DND-41 (cell line): ENCODE results near the gene DAB1.

Experiments
- ATAC-seq: fragments of 200-7000 bp; cut with Tn5 transposase; 3 replicates; pipeline ENCODE4 v1.9.1; 2021; ENCODE audit warnings: low read depth; ENCODE audit not compliant: insufficient read depth
- DNase-seq: peaks from one replicate; pipeline ENCODE4 v3.0.0-alpha.2; 2020
- H2AFZ ChIP-seq: 2 replicates; pipeline ENCODE4 v1.6.0; 2012; ENCODE audit warnings: low read depth, low read length
- H3K27ac ChIP-seq: 2 replicates; pipeline ENCODE4 v1.5.1; 2012; ENCODE audit warnings: low read length, inconsistent platforms
- H3K27me3 ChIP-seq: fragments of 200-600 bp; sonication (generic); 2 replicates; pipeline ENCODE4 v1.6.0; 2012; ENCODE audit warnings: low read length, mild to moderate bottlenecking, inconsistent platforms; ENCODE audit not compliant: insufficient read depth, poor library complexity
- H3K36me3 ChIP-seq: 2 replicates; pipeline ENCODE4 v1.5.1; 2012; ENCODE audit warnings: low read length, inconsistent platforms; ENCODE audit not compliant: insufficient read depth
- H3K4me1 ChIP-seq: 2 replicates; pipeline ENCODE4 v1.5.1; 2012; ENCODE audit warnings: mild to moderate bottlenecking, low read length; ENCODE audit not compliant: insufficient read depth
- H3K4me2 ChIP-seq: 2 replicates; pipeline ENCODE4 v1.6.0; 2012; ENCODE audit warnings: mild to moderate bottlenecking, moderate library complexity, low read length, inconsistent platforms; ENCODE audit not compliant: insufficient read depth
- H3K4me3 ChIP-seq, 2 experiments: fragments of 200-600 bp in 1 of 2; shearing (Covaris generic) in 1 of 2; 2 replicates each; pipeline ENCODE4 v1.5.1; 2012 to 2016; ENCODE audit warnings: inconsistent platforms in 2 of 2, low read length in 2 of 2, mild to moderate bottlenecking in 2 of 2, low read depth in 1 of 2, moderate library complexity in 1 of 2
- H3K79me2 ChIP-seq: 2 replicates; pipeline ENCODE4 v1.6.0; 2012; ENCODE audit warnings: low read length, inconsistent platforms; ENCODE audit not compliant: insufficient read depth
- H3K9ac ChIP-seq: 2 replicates; pipeline ENCODE4 v1.6.0; 2012; ENCODE audit warnings: low read depth, mild to moderate bottlenecking, inconsistent platforms, low read length, moderate library complexity
- H3K9me3 ChIP-seq: 2 replicates; pipeline ENCODE4 v1.5.1; 2012; ENCODE audit warnings: low read length, moderate library complexity, mild to moderate bottlenecking, inconsistent platforms; ENCODE audit not compliant: insufficient read depth, severe bottlenecking
- H4K20me1 ChIP-seq: 2 replicates; pipeline ENCODE4 v1.6.0; 2012; ENCODE audit warnings: low read length; ENCODE audit not compliant: insufficient read depth
- CTCF ChIP-seq: IDR thresholded peaks from 2 replicates; pipeline ENCODE4 v1.5.1; 2012; ENCODE audit warnings: borderline replicate concordance, low read length, moderate library complexity, mild to moderate bottlenecking; ENCODE audit not compliant: poor library complexity, severe bottlenecking; ENCODE audit errors: extremely low read depth
- EZH2 ChIP-seq: IDR thresholded peaks from 3 replicates; pipeline ENCODE4 v1.6.1; 2012; ENCODE audit warnings: borderline replicate concordance, low read depth, mild to moderate bottlenecking, moderate library complexity, low read length, inconsistent platforms; ENCODE audit not compliant: severe bottlenecking

Gene DAB1

GRCh38 chr1:57132993-57133622, 290.8 kb downstream of the DAB1 start:
- Histone ChIP-seq H3K4me2 (no peak overlapping the region), H3K27ac (no peak overlapping the region)

GRCh38 chr1:57131701-57132394, 292.0 kb downstream of the DAB1 start:
- DNase-seq (no peak), ATAC-seq (no peak)
- Histone ChIP-seq H3K4me1 (no peaks in the 10 kb centered on the region), H3K79me2 (no peaks in the 10 kb centered on the region), H2AFZ (no peak overlapping the region), H3K36me3 (no peaks in the 10 kb centered on the region), H3K27ac (no peak overlapping the region), H3K4me2 (no peak overlapping the region), H3K9me3 (no peaks in the 10 kb centered on the region), H3K4me3 (no peak overlapping the region), H4K20me1 (no peaks in the 10 kb centered on the region), H3K27me3 (no peaks in the 10 kb centered on the region), H3K9ac (no peak overlapping the region)
- TF ChIP-seq EZH2 (no peak), CTCF (no peak)

More at GRCh38 chr1:57132993-57133622, 290.8 kb downstream of the DAB1 start:
- Histone ChIP-seq H3K4me1 (no peaks in the 10 kb centered on the region), H3K9ac (no peak overlapping the region), H3K79me2 (no peaks in the 10 kb centered on the region), H4K20me1 (no peaks in the 10 kb centered on the region), H3K9me3 (no peaks in the 10 kb centered on the region), H3K27me3 (no peaks in the 10 kb centered on the region), H2AFZ (no peak overlapping the region), H3K36me3 (no peaks in the 10 kb centered on the region), H3K4me3 (no peak overlapping the region)
- no peak for DNase-seq
- no peak for ATAC-seq
- TF ChIP-seq CTCF (no peak), EZH2 (no peak)

- TF ChIP-seq EZH2 = no peak
- no peak for TF ChIP-seq CTCF
- H3K27me3 ChIP-seq = no peaks in the 10 kb centered on the region
- H3K4me1 ChIP-seq = no peaks in the 10 kb centered on the region
- no peak overlapping the region for H3K4me3 ChIP-seq
- no peaks in the 10 kb centered on the region for H3K9me3 ChIP-seq
- no peak for ATAC-seq
- H3K4me2 ChIP-seq = no peak overlapping the region
- no peak overlapping the region for H3K27ac ChIP-seq
- H4K20me1 ChIP-seq = no peaks in the 10 kb centered on the region
- no peaks in the 10 kb centered on the region for H3K36me3 ChIP-seq
- DNase-seq = no peak
- no peaks in the 10 kb centered on the region for H3K79me2 ChIP-seq
- no peak overlapping the region for H3K9ac ChIP-seq
- no peak overlapping the region for H2AFZ ChIP-seq
These were observed 292.6 kb downstream of the DAB1 start for GRCh38 chr1:57131257-57131656.
